GM23338 (cell line): ENCODE data around the gene JAG2. TPM values are rescaled to one million over a fixed set of nuclear protein-coding genes. Genes with fewer than 3 reads are reported as not detected.

Experiments used
- ATAC-seq: fragments of 200-7000 bp; cut with Tn5 transposase; 3 replicates; pipeline ENCODE4 v1.9.1; 2020
- DNase-seq: peaks from one replicate; pipeline ENCODE4 v3.0.0-alpha.2; 2015; ENCODE audit warnings: low spot score
- H2AFZ ChIP-seq: fragments of 200-600 bp; sonication (generic); 2 replicates; pipeline ENCODE4 v1.8.0; 2016; ENCODE audit warnings: antibody characterized with exemption, mild to moderate bottlenecking, moderate library complexity
- H3F3A ChIP-seq: fragments of 200-600 bp; sonication (generic); replicated peaks from 2 replicates; pipeline ENCODE4 v1.8.0; 2017; ENCODE audit warnings: antibody characterized with exemption, mixed run types, low read depth
- H3K27ac ChIP-seq: fragments of 200-600 bp; sonication (generic); 2 replicates; pipeline ENCODE4 v1.6.1; 2016; ENCODE audit warnings: low read depth
- H3K27me3 ChIP-seq: fragments of 200-600 bp; sonication (generic); 2 replicates; pipeline ENCODE4 v1.8.0; 2016; ENCODE audit warnings: mild to moderate bottlenecking, mixed run types, moderate library complexity; ENCODE audit not compliant: insufficient read depth
- H3K36me3 ChIP-seq: fragments of 200-600 bp; sonication (generic); 2 replicates; pipeline ENCODE4 v1.8.0; 2016; ENCODE audit warnings: mild to moderate bottlenecking; ENCODE audit not compliant: insufficient read depth
- H3K4me1 ChIP-seq: fragments of 200-600 bp; sonication (generic); 2 replicates; pipeline ENCODE4 v1.8.0; 2016; ENCODE audit warnings: mild to moderate bottlenecking, moderate library complexity; ENCODE audit not compliant: insufficient read depth
- H3K4me2 ChIP-seq: fragments of 200-600 bp; sonication (generic); 2 replicates; pipeline ENCODE4 v1.7.1; 2017; ENCODE audit warnings: mixed run types
- H3K4me3 ChIP-seq: fragments of 200-600 bp; sonication (generic); 2 replicates; pipeline ENCODE4 v1.6.1; 2016; ENCODE audit warnings: mixed run types
- H3K79me2 ChIP-seq: fragments of 200-600 bp; sonication (generic); replicated peaks from 2 replicates; pipeline ENCODE4 v1.8.0; 2017; ENCODE audit warnings: mild to moderate bottlenecking; ENCODE audit not compliant: insufficient read depth
- H3K9me2 ChIP-seq: fragments of 200-600 bp; sonication (generic); 2 replicates; pipeline ENCODE4 v1.8.0; 2017; ENCODE audit not compliant: insufficient read depth
- H4K20me1 ChIP-seq: fragments of 200-600 bp; sonication (generic); replicated peaks from 2 replicates; pipeline ENCODE4 v1.8.0; 2017; ENCODE audit warnings: mild to moderate bottlenecking; ENCODE audit not compliant: insufficient read depth
- H3K27ac Mint-ChIP-seq: 2 replicates; pipeline ENCODE4 v1.8.0; 2020; ENCODE audit warnings: inconsistent platforms, mild to moderate bottlenecking, moderate library complexity, mixed read lengths
- H3K27me3 Mint-ChIP-seq: 3 replicates; pipeline ENCODE4 v1.8.0; 2022; ENCODE audit warnings: low read depth, mild to moderate bottlenecking, moderate library complexity, mixed read lengths, inconsistent platforms; ENCODE audit not compliant: insufficient read depth, poor library complexity
- H3K36me3 Mint-ChIP-seq: 3 replicates; pipeline ENCODE4 v1.8.0; 2021; ENCODE audit warnings: low read depth, mild to moderate bottlenecking, inconsistent platforms, moderate library complexity, mixed read lengths
- H3K4me1 Mint-ChIP-seq: 3 replicates; pipeline ENCODE4 v1.8.0; 2020; ENCODE audit warnings: mild to moderate bottlenecking, inconsistent platforms, mixed read lengths
- H3K4me3 Mint-ChIP-seq: 3 replicates; pipeline ENCODE4 v1.8.0; 2021; ENCODE audit warnings: moderate library complexity, mild to moderate bottlenecking, inconsistent platforms, mixed read lengths
- H3K9me3 Mint-ChIP-seq: 3 replicates; pipeline ENCODE4 v1.8.0; 2020; ENCODE audit warnings: moderate library complexity, mild to moderate bottlenecking, inconsistent platforms, mixed read lengths
- CREB1 ChIP-seq: fragments of 250-450 bp; sonication (Bioruptor Pico); IDR thresholded peaks from 2 replicates; pipeline ENCODE4 v1.5.0; 2020; ENCODE audit warnings: low read depth, mild to moderate bottlenecking, moderate library complexity
- CTCF ChIP-seq, 2 experiments: fragments of 200-600 bp in 1 of 2; sonication (generic) in 1 of 2; conservative IDR thresholded peaks; 2 replicates each; pipeline versions ENCODE4 v1.5.1 to v1.6.1; 2016 to 2017; ENCODE audit warnings: antibody characterized with exemption in 2 of 2, low read depth in 2 of 2, mild to moderate bottlenecking in 2 of 2, moderate library complexity in 1 of 2
- ETS1 ChIP-seq: IDR thresholded peaks from 2 replicates; pipeline ENCODE4 v1.6.1; 2016; ENCODE audit warnings: antibody characterized with exemption
- EZH2 ChIP-seq: fragments of 200-600 bp; sonication (generic); IDR thresholded peaks from one replicate; pipeline ENCODE4 v1.8.0; 2017; ENCODE audit warnings: antibody characterized with exemption, mild to moderate bottlenecking, low read depth; ENCODE audit not compliant: unreplicated experiment
- EZH2phosphoT487 ChIP-seq: fragments of 200-600 bp; sonication (generic); IDR thresholded peaks from one replicate; pipeline ENCODE4 v1.8.1; 2018; ENCODE audit warnings: antibody characterized with exemption; ENCODE audit not compliant: unreplicated experiment
- JUNB ChIP-seq: IDR thresholded peaks from one replicate; pipeline ENCODE4 v1.6.1; 2016; ENCODE audit warnings: antibody characterized with exemption; ENCODE audit not compliant: unreplicated experiment
- NANOG ChIP-seq: IDR thresholded peaks from 2 replicates; pipeline ENCODE4 v1.6.1; 2016; ENCODE audit warnings: antibody characterized with exemption, borderline replicate concordance
- POLR2AphosphoS5 ChIP-seq: IDR thresholded peaks from 2 replicates; pipeline ENCODE4 v1.6.1; 2016; ENCODE audit warnings: antibody characterized with exemption, low read depth
- REST ChIP-seq: IDR thresholded peaks from one replicate; pipeline ENCODE4 v1.6.1; 2018; ENCODE audit warnings: antibody characterized with exemption; ENCODE audit not compliant: unreplicated experiment
- STAT1 ChIP-seq: IDR thresholded peaks from one replicate; pipeline ENCODE4 v1.6.1; 2016; ENCODE audit warnings: antibody characterized with exemption; ENCODE audit not compliant: unreplicated experiment
- ZNF114 ChIP-seq: fragments of 250-450 bp; sonication (Bioruptor Pico); IDR thresholded peaks from 2 replicates; pipeline ENCODE4 v1.5.0; 2020; ENCODE audit warnings: mild to moderate bottlenecking, moderate library complexity
- ZNF331 ChIP-seq: fragments of 250-450 bp; sonication (Bioruptor Pico); IDR thresholded peaks from 2 replicates; pipeline ENCODE4 v1.5.0; 2020; ENCODE audit warnings: low read depth, mild to moderate bottlenecking, moderate library complexity
- ZNF462 ChIP-seq: fragments of 250-450 bp; sonication (Bioruptor Pico); IDR thresholded peaks from 2 replicates; pipeline ENCODE4 v1.5.0; 2020; ENCODE audit warnings: mild to moderate bottlenecking, moderate library complexity
- polyA plus RNA-seq: library from polyadenylated mRNA; unstranded; fragments of >200 nt; fragmentation: Nextera tagmentation; extraction: Ambion mirVana; gene quantifications from 2 replicates; pipeline ENCODE4 v1.2.1, GENCODE V29; 2016
- total RNA-seq: library from RNA; depleted of rRNA; stranded (reverse); fragments of >200 nt; shearing (Covaris generic); gene quantifications from 2 replicates; pipeline ENCODE4 v1.2.3, GENCODE V29; 2014

JAG2 gene
- total and polyA plus RNA-seq, 2 experiments from 2014 or later = 1.9 to 10.3 TPM

- H3F3A ChIP-seq = no peaks in the 10 kb centered on the region
- ATAC-seq (no peak), DNase-seq (no peak)
- TF ChIP-seq POLR2AphosphoS5 = no peak
- TF ChIP-seq CREB1 (CRISPR knock-in tag) = no peak
- TF ChIP-seq CTCF (conservative IDR thresholded peaks at IDR 0.05; ENCODE audit: low read depth in 2 of 2) = no peak
- TF ChIP-seq NANOG = no peak
- TF ChIP-seq REST = no peak
- no peak for TF ChIP-seq ZNF462 (CRISPR knock-in tag)
- TF ChIP-seq EZH2 = no peak
- no peak for TF ChIP-seq EZH2phosphoT487
- TF ChIP-seq STAT1 = no peak
- TF ChIP-seq ZNF114 = no peak
- TF ChIP-seq ETS1 = no peak
- no peak for TF ChIP-seq ZNF331 (CRISPR knock-in tag)
- TF ChIP-seq JUNB = no peak
- no peaks in the 10 kb centered on the region for H3K79me2 ChIP-seq
- Mint-ChIP-seq H3K4me3 (peak overlapping the region; percentile 49; the same call in 1 of the 3 replicates), H3K36me3 (no peaks in the 10 kb centered on the region), H3K27me3 (peaks cover 32% of the 10 kb centered on the region), H3K27ac (no peak overlapping the region), H3K9me3 (no peaks in the 10 kb centered on the region), H3K4me1 (peaks cover 14% of the 10 kb centered on the region; the same call in 2 of the 3 replicates)
- H3K27me3 ChIP-seq = peaks cover 14% of the 10 kb centered on the region; the same call in 1 of the 2 replicates
- H3K9me2 ChIP-seq = no peaks in the 10 kb centered on the region
- no peaks in the 10 kb centered on the region for H3K36me3 ChIP-seq
- H3K27ac ChIP-seq = no peak overlapping the region
- peak overlapping the region; percentile 81; the same call in 1 of the 2 replicates for H3K4me2 ChIP-seq
- H3K4me3 ChIP-seq = peak overlapping the region; percentile 59
- no peak overlapping the region for H2AFZ ChIP-seq
- H3K4me1 ChIP-seq = no peaks in the 10 kb centered on the region; the same call in 1 of the 2 replicates
- H4K20me1 ChIP-seq = no peaks in the 10 kb centered on the region
Measured at GRCh38 chr14:105197211-105197641, 28.6 kb upstream of the JAG2 start.
